Activated CD4-positive, alpha-beta T cell treated with anti-CD3 and anti-CD28 coated beads, Interleukin-2, Interleukin-4, amounts not matched to agents 100 ng/mL and 50 ng/mL, durations not matched to agents 16 hours and 8 hours (primary cell): Measurements from ENCODE around the gene PSMB3.
"Not testable (repeated sequence)": the region's sequence is repeated elsewhere in the genome, so short reads cannot be mapped to it uniquely, and the experiment has no call there.

ENCODE experiments used
- DNase-seq: peaks from one replicate; pipeline ENCODE4 v3.0.0-alpha.2; 2020; ENCODE audit warnings: low spot score

The PSMB3 gene

DNA sequence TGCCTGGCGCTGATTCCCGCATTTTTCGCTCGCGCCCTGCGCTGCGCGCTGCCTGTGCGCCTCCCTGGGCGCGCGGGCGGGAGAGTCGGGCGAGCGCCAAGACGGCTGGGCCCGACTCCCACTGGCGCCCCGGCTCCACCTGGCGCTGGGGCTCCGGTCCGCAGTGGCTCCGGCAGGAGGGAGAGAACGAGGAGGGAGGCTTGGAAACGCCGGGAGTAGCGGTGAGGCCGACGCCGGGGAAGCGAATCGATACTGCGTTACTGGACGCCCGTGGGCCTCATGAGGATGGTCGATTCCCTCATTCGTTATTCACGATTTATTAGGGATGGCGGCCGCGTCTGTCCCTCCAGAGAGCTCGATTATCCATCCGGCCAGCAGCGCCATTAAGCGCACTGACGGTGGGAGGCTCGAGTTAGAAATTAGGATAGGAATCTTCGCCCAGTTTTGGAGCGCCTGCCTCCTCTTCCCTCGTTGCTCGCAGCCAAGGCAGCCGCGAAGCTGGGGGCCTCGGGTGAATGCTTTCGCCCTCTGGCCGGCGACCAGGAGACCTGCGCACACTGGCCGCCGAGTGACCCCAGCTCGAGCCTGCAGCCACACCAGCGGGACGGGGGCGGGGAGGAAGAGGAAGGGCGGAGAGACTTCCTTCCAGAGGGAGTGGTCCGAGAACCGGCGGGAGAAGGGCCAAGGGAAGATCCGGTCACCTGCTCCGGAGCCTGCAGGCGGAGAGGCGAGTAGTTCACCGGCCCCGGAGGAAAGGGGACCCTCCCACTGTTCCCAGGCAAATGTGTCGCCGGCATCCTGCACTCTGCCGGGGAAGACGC lies 3.1 kb upstream of the PSMB3 start:
- DNase-seq, result no peak

DNA sequence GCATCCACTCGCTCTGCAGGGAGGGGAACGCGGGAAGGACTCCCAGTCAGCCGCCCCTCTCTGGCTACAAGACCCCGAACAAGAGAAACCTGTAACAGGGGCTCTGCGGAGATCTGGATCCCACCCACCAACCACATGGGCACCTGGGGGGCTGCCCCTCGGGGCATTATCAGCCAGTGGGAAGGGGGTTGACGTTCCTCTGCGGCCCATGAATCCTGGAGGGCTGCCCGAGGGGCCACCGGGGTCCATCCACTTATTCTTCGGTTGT lies 2.6 kb upstream of the PSMB3 start:
- no peak for DNase-seq

DNA sequence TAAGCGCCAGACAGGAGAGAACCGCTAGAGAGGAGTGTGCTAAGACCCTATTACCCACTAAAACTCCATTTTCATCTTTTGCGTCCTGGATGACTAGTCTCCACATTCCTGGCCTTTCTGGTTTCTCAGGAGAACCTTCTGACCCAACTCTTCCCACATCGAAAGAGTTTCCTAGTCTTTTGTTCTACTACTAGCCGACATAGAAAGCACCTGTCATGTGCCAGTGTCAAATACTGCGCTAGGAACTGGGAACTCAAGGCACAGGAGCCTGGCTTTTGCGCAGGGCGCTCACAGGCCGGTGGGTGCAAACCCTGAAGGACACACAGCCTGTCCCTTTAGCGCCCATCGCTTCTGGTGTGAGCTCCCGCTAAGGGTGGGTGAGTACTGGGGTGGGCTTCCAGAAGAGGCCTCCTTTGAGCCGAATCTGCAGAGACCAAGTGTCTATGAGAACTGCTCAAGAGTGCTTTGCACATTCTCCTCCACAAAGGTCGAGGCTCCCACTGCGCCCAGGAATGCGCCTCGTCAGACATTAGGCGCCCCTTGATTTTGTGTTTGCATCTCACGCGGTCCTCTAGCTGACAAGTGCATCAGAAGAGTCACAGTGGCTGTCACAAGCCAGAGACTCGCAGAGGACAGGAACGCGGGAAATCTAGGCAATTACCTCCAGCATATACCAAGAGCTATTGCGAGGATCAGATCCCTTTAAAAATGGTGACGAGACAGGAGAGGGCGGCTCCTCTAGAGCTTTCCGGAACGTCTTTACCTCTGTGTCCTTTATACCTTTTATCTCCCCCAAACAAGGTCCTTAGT lies 2.0 kb upstream of the PSMB3 start:
- no peak for DNase-seq

DNA sequence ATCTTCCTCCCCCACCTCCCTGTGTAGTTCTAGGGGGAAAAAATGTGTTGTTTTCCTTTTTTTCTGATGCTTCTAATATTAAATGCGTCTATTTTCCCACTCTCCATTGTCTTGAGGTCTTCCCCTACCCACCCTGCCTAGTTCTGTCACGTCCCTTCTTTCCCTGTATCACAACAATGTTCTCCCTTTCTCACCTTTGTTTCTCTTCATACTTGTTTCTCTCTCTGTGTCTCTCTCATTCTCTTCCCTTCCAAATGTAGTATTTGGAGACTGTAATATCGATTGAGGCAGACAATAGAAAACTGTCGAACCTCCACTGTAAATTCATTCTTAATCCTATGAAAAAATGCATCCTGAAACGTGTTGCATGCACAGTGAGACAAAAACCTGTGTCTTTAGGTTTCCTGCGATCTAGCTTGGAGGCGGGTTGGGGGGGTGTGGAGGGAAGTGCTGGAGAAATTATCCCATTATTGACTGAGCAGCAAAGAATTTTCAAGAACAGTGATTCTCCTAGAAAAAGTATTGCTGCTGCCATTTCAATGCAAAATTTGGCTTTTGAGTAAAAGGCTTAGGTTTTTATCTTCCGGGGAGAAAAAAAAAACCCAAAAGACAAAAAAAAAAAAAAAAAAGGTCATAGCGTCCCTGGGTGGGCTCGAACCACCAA lies 1.3 kb upstream of the PSMB3 start:
- no peak for DNase-seq

DNA sequence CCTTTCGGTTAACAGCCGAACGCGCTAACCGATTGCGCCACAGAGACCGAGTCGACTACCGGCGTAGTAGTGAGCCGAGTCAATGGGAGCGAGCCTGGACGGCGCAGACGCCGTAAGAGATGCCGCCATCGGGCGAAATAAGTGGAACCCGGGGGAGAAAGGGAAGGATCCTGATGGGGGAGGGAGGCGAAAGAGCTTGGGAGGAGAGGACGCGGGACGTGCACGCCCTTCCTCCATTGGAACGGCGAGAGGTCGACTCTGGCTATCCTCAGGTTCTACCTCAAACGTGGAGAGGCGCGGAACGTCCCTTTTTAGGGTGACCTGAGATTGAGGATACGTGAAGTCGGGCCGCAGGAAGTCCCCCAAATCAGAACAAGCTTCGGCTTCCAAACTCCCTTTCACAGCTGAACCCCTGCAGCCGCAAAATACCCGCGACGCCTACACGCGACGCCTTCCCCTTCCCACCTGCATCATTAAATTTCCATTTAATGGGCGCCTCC lies 683 bp upstream of the PSMB3 start:
- peak; percentile 86 for DNase-seq

DNA sequence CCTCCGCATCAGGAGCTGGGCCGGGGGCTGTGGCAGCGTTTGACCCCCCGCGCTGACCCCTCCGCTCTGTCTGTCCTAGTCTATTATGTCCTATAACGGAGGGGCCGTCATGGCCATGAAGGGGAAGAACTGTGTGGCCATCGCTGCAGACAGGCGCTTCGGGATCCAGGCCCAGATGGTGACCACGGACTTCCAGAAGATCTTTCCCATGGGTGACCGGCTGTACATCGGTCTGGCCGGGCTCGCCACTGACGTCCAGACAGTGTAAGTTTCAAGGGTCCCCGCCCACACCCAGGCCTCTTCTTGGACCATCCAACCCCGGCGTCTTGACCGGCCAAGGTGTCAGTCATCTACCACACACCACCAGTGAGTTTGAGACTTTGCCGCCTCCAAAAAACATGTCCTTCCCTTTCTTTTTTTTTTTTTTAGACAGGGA lies 548 bp downstream of the PSMB3 start:
- no peak for DNase-seq

DNA sequence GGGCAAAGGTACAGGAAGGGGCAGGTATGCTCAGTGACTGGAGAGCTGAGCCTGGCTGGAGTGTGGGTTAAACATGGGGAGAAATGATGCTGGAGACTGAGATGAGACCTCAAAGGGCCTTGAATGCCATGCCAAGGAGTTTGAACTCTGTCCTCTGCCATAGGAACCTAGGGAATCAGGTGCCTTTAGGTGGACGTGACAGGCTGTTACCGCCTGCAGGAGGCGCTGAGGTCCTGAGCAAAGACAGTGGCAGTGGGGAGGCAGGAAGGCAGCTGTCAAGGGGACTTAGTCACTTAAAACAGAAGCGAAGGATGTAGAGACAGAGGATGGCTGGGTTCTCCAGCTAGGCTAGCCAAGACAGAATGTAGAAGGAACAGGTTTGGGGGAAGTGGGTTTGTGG lies 9.1 kb downstream of the PSMB3 start:
- peak; percentile 27 for DNase-seq

DNA sequence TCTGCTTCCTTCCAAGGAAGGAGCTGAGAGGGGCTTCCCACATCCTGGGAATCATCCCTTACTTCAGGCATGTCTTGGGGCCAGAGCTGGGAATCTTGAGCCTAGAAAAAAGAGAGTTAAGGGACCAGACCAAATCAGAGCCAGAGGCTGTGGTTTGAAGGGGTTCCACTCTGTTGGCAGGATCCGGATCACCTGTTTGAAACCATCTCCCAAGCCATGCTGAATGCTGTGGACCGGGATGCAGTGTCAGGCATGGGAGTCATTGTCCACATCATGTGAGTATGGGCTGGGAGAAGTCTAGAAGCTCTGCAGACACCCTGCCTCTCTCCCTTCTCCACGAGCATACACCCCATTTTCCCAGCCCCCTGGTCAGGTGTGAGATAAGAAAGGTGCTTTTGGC lies 9.7 kb downstream of the PSMB3 start:
- DNase-seq, result no peak

DNA sequence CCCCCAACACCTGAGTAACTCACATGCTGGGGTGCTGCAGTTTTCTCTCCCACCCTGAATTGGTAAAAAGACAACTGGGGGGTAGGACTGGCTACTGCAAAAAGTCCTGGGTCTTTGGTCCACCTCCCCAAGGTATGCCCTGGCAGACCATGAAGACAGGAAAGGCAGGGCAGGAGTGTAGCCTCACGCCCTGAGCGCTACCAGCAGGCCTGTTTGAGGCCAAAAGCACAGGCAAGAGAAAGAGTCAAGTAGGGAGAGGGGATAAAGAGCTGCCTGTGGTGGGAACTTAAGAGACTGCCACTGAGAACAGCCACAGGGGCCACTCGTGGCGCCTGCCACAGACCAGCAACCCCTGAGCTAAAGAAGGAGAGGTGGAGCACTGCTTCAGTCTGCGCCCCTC lies 13.8 kb downstream of the PSMB3 start:
- no peak for DNase-seq

DNA sequence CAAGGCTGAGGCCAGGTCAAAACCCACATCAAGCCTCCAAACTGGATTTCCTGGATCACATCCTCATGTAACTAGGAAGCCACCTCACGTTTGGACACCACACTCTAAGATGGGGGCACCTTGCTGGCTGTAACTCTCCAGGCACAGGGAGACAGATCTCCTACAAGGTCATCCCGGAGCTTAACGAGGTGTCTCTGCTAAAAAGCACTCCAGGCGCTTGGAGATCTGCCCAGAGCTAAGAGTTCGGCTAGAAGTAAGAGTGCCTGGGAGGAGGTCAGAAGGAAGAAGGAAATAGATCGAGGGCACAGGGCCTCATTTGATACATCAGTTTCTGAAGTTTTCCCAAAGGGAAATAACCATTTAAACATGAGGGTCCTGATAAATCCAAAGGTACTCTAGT lies 15.9 kb downstream of the PSMB3 start:
- DNase-seq, result no peak

DNA sequence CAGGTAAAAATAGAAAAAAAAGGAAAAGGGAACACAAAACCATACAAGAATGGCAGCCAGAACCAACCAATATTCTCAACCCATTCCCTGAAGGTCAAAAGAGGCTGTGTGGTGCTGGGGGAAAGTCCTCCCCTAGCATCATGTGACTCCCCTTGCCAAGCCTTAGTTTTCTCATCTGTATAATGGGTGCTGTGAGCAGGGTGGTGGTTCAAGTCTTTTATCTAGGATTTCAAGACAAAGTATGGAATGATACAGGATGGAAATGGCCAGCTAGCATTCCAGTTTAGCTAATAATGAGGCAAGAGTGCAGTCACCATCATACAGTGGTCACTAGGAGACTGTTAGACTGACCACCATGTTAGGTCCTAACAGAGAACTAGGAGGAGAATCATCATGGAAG lies 20.7 kb downstream of the PSMB3 start:
- DNase-seq, result no peak

DNA sequence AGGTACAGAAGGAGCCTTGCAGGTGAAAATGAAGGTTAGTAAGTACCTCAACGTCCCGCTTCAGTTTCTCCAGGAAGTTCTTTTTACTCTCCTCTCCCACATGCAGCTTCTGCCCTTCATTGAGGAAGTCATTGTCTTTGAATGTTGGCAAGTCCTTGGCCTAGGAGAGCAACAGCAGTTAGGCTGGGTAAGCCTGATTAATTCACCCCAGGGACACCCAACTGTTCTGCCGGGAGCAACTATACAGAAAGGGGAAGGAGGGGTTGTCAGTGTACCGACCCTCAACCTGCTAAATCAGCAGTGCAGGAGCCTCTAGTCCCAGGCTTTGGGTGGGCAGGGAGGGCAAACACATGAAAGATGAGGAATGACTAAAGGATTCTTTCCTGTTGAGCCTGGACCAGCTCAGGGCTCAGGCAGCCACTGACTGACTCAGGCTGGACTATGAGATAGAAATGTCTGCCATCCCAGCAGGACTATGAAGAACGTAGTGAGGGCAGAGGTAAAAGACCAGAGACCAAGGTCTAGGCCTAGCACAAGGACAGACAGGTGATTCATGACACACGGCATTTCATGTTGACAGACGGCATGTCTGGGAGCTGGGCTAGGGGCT lies 25.2 kb downstream of the PSMB3 start:
- DNase-seq, result no peak

DNA sequence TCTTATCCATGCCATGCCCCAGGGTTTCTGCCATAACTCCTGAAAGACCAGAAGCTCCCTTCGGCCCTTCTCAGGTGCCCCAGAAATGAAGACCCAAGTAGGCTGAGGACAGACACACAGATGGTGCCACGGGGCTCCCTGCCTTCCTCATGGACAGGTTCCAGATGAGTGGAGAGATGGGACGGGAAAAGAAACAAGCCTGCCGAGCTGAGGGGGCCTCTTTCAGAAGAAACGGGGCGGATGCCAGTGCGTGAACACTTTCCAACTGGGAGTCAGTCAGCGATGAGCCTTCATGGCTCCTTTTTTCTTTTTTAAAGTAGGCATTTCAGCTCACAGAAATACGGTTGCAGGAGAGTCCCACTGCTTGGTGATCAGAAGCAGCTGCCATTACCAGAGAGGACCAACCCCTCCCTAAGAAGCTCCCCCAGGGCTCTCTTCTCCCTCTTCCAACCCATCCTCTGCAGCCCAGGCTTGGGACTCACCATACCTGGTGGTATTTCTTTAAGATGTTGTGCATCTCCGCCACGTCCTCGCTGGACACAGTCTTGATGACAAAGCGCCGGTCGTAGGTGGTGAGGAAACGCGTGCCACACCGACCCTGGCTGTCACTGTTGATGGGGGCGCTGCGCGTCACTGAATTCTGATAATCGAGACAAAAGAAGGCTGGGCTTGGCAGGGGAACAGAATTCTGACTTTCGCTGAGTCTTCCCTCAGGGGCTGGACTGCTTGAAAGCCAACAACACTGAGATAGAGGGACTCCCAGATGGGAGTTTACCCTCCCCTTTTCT lies 27.6 kb downstream of the PSMB3 start:
- no peak for DNase-seq

DNA sequence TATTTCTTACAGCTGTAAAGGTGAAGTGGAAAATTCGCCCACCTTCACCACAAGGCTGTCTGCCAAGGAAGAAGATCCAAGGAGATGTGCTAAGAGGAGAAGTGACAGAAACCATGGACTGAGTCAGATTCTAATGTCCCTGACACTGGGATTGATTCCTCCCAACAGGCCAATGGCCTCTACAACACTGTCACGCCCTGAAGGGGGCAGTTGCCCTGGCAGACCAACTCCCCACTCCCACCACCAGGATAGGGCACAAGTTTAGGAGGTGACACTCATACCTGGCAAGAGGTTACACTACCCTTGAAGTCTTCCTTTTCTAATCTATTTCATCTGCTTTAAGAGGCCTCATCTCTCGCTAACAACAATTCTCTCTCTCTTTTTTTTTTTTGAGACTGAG lies 30.7 kb downstream of the PSMB3 start:
- no peak for DNase-seq

DNA sequence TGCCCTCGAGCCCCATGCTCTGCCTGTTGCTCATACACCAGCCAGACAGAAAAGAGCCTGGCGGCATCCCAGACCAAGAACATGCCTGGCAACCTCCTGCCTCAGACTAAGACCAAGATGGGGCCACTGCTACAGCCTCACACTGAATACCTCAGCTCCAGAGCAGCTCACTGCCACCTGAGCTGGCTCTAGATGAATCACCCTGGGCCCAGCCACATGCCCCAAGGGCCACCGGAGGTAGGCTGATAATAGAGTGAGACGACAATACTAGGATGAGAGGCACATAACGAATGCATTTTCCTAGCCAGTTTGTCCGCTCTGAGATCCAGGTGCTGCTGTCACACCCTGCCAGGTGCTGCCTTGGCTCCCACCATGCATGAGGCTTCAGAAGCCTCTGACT lies 33.8 kb downstream of the PSMB3 start:
- no peak for DNase-seq

DNA sequence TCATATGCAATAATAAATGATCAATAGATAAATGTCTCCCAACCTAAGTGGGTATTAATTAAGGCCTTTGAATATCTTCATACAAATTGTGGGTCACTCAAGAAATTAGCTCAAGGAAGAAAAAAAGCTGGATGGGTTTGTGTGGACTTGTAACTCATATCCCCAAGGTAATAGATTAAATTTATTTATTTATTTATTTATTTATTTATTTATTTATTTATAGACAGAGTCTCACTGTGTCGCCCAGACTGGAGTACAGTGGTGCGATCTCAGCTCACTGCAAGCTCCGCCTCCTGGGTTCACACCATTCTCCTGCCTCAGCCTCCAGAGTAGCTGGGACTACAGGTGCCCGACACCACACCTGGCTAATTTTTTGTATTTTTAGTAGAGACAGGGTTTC lies 35.5 kb downstream of the PSMB3 start:
- DNase-seq, result not testable (repeated sequence)

DNA sequence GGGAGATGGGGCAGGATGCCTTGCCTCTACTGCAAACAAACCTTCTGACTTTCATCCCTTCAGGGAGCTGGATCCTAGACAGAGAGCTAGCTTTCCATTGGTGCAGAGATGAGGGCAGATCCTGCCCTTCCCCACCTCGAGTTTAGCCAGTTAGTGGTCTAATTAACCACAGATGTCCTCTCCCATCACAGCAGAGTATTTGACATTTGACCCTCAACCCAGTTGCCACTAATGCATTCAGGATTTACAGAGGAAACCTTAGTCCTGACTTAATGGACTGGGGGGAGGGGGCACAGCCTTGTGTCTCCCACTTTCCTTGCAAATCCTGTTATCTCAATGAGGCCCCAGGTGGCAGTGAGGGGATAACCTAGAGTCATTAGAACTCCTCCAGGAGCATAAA lies 36.6 kb downstream of the PSMB3 start:
- DNase-seq, result no peak

DNA sequence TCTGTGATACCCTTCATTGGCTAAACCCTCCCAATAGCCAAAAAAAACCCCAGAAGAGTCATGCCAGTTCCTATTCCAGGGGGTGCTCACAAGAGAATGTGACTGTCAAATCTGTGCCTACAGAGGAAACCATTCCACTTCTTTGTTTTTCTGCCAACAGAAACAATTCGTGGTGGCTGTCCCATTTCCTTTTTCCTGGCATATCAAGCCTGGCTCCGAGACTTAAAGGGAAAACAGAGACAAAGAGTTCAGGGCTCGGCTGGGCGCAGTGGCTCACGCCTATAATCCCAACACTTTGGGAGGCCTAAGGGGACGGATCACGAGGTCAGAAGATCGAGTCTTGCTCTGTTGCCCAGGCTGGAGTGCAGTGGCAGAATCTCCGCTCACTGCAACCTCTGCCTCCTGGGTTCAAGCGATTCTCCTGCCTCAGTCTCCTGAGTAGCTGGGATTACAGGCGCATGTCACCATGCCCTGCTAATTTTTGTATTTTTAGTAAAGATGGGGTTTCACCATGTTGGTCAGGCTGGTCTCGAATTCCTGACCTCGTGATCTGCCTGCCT lies 37.7 kb downstream of the PSMB3 start:
- not testable (repeated sequence) for DNase-seq

DNA sequence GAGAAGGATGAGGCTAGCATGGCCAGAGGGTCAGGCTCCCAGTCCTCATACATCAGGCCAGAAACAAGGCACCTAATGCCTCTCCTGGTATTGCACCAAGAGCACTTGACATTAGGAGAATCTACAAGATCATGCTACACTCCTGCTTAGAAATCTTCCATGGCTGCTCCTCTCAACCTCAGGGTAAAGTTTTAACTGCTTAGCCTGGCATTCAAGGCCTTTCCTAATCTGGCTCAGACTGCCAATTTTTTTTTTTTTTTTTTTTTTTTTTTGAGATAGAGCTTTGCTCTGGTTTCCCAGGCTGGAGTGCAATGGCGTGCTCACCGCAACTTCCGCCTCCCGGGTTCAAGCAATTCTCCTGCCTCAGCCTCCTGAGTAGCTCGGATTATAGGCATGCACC lies 38.6 kb downstream of the PSMB3 start:
- no peak for DNase-seq

DNA sequence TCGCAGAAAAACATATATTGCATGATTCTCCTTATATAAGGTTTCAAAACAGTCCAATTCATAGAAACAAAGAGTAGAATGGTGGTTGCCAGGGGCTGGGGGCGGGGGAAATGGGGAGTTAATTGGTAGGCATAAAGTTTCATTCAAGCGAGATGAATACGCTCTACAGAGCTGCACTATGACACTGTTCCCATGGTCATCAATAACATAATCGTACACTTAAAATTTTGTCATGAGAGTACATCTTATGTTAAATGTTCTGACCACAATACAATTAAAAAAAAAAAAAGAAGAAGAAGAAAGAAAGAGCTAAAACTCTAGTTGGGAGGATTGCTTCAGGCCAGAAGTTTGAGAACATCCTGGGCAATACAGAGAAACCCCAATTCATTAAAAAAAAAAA lies 41.7 kb downstream of the PSMB3 start:
- no peak for DNase-seq

DNA sequence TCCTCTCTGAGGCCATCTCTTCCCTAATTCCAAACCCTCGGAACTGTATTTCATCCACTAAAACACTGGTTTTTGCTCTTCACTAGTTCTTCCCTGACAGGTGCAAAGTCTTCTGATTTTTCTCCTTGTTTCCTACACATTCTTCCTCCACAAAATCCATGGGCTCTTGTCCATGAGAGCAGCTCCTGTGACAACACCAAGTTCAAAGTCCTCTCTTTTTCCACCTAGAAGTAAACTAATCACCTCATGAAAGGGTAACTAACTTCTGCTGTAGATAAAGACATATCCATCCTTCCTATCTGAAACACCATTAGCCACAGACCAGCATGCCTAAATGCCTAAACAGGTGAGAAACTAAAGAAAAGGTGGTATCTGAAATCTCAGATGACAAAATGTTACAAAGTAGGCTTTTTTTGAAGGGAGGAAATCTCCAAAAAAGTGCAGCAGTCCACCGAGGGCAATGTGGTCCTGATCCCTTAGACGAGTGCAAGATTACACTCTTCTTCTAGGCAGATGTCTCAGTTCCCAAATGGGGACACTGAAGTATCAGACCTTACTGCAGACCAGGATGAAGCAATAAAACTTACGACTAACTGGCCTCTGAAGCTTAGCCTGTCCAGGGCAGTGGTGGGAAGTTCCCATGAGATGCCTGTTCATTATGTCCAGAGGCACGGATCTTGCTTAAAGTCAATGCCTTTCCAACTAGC lies 44.1 kb downstream of the PSMB3 start:
- no peak for DNase-seq
